Lower leg skin (tissue), 3 donors: ENCODE results near the gene ADAM22.

Experiments
- POLR2A ChIP-seq, 2 donors: fragments of 450-650 bp; IDR thresholded peaks; one replicate each; pipeline ENCODE4 v1.6.1; 2016 to 2017; ENCODE audit warnings: antibody characterized with exemption in 2 of 2, mild to moderate bottlenecking in 1 of 2, moderate library complexity in 1 of 2
- TF ChIP-seq, protein P1 (sequence below), 3 donors: fragments of 450-650 bp; IDR thresholded peaks; one replicate each; pipeline ENCODE4 v1.5.1; 2016; ENCODE audit warnings: antibody characterized with exemption in 3 of 3, mild to moderate bottlenecking in 3 of 3, moderate library complexity in 2 of 3

DNA sequence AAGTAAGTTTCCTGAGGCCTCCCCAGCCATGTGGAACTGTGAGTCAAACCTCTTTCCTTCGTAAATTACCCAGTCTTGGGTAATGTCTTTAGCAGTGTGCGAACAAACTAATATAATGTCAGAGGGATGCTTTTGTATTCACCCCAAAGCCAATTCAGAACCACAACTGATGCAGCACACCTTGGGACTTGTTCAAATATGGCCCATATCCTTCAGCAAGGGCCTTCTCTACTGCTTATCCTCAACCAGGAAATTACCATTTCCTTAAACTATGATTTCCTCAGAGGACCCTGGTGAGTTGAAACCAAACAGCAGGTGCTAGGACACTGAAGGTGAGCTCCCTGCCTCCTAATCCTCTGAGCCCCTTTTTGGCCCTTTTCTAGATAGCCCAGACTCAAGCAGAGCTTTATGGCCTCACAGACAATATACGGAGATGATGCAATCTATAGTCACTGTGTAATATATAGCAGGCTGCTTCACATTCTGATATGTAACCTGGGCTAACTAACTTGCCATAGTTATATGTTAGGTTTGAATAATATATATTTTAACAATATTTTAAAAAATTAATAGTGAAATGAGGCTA lies 270.6 kb downstream of the ADAM22 start:
- TF ChIP-seq, protein P1, sequence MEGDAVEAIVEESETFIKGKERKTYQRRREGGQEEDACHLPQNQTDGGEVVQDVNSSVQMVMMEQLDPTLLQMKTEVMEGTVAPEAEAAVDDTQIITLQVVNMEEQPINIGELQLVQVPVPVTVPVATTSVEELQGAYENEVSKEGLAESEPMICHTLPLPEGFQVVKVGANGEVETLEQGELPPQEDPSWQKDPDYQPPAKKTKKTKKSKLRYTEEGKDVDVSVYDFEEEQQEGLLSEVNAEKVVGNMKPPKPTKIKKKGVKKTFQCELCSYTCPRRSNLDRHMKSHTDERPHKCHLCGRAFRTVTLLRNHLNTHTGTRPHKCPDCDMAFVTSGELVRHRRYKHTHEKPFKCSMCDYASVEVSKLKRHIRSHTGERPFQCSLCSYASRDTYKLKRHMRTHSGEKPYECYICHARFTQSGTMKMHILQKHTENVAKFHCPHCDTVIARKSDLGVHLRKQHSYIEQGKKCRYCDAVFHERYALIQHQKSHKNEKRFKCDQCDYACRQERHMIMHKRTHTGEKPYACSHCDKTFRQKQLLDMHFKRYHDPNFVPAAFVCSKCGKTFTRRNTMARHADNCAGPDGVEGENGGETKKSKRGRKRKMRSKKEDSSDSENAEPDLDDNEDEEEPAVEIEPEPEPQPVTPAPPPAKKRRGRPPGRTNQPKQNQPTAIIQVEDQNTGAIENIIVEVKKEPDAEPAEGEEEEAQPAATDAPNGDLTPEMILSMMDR (IDR thresholded peaks at IDR 0.05) = no peak
- no peak for TF ChIP-seq POLR2A (IDR thresholded peaks at IDR 0.05)
